ENCODE data around the gene PDE3B.
"Not testable (repeated sequence)": the region's sequence is repeated elsewhere in the genome, so short reads cannot be mapped to it uniquely, and the experiment has no call there.

PDE3B gene

DNA sequence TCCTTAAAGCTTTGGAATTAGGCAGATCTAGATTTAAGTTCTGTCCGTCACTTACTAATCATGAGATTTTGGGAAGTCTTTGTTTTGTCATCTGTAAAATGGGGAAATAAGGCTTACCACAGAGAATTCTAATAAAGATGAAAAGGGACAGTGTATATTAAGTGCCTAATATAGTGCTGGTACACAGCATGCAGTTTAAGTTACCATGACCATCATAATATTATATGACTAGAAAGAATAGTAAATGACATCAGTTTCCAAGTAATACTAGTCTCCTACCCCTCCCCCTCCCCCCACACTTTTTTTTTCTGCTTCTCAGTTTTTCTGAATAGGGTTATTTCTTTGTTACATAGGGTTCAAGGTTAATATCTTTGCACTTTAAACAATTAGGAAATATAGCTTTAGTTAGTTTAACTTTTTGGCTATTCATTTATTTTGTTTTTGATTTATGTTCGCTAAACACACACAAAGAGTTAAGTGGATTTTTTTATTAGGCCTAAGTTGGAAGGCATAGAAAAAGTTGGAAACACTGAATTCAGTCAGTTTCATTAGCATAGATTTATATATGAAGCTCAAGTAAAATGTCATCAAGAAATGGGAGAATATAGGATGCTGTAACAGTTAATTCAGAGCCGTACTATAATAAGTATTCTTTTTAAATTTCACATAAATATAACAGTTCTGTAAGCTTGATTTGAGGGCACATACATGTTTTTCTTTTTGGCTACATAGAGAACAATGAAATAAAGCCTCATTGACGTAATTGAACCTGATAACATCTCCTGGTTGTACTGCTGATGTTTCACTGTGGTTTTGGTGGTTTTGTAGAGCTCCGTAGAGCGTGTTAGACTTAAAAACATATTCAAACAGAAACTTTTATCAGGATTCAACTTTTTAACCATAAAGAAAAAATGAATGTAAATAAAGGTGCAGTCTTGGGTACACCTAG lies 121.2 kb downstream of the PDE3B start:
- H3K27ac Mint-ChIP-seq: no peak overlapping the region
- H3K9me3 Mint-ChIP-seq: no peaks in the 10 kb centered on the region
- no peak for DNase-seq
- no peaks in the 10 kb centered on the region for H3K36me3 Mint-ChIP-seq (ENCODE audit: low read depth)
- no peaks in the 10 kb centered on the region for H3K27me3 Mint-ChIP-seq
- peaks cover 46% of the 10 kb centered on the region for H3K4me1 Mint-ChIP-seq (ENCODE audit: low read depth)
- H3K4me3 Mint-ChIP-seq: no peak overlapping the region

DNA sequence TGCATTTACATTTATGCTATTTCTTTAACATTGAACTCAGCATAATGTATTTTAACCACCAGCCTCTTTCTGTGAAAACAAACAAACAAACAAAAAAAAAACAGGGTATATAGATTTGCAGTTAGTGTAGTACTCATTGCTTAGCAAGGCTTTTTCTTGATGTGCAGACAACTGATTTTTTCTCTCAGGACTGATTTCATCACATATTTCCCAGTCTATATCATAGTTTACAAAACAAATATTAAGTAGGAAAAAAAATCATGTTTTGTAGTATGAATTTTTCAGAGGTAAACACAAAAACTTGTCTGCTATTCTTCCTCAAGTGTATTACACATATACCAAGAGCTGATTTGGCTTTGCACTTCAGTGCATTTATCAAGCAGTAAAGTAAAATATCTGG lies 123.0 kb downstream of the PDE3B start:
- no peaks in the 10 kb centered on the region for H3K36me3 Mint-ChIP-seq (ENCODE audit: low read depth)
- no peak overlapping the region for H3K4me3 Mint-ChIP-seq
- no peak for DNase-seq
- peaks cover 49% of the 10 kb centered on the region for H3K4me1 Mint-ChIP-seq (ENCODE audit: low read depth)
- no peaks in the 10 kb centered on the region for H3K9me3 Mint-ChIP-seq
- no peaks in the 10 kb centered on the region for H3K27me3 Mint-ChIP-seq
- peak overlapping the region; percentile 75 for H3K27ac Mint-ChIP-seq

DNA sequence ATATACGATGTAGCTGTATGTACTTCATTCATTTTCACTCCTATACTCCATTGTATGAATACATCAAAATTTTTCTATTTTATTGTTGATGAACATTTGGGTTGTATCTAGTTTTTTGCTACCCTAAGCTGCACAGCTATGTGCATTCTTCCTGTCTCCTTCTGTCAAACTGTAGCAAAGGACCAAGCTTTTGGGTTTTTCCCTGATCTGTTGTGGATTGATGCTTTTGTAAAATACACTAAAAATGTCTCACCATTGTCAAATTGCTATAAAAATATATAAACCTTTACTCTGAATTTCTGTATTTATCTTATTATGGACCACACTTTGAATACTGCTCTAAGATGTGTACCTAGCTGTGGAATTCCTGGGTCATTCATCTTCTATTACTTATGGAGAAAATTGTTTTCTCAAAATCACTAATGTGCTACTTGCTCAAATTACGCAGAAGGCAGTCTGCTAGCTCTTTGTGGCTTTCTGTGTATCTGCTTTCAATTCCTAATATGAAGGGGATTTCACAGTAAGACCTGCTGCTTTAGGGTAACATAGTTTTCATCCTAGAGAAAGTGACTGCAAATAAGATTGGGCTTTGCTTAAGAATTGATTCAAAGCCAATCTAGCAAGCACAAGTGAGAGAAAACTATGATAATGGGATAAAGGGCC lies 125.1 kb downstream of the PDE3B start:
- Mint-ChIP-seq H3K9me3 (no peaks in the 10 kb centered on the region), H3K4me1 (ENCODE audit: low read depth) (peaks cover 60% of the 10 kb centered on the region), H3K27me3 (no peaks in the 10 kb centered on the region), H3K4me3 (peak overlapping the region; percentile 11), H3K27ac (peak overlapping the region; percentile 74), H3K36me3 (ENCODE audit: low read depth) (peaks cover 8% of the 10 kb centered on the region)
- DNase-seq: no peak

DNA sequence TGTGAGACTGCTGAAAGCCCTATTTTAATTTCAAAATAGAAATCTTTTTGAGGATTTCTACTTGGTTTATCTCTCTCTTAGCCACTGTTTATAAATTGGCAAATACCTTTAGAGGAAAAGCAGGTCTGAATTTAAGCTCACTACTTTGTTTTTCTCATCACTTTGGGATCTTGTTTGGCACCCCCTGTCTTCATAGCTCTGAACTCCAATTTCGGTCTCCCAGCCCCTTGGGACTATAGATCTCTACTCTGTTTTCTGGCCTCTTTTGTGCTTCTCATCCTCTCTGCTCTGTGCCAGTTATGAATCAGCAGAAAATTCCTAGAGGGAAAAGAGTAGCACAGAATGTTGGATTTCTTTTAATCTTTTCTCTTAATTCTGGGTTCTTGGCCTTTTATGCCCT lies 130.2 kb downstream of the PDE3B start:
- H3K36me3 Mint-ChIP-seq (ENCODE audit: low read depth): peaks cover 50% of the 10 kb centered on the region
- H3K4me3 Mint-ChIP-seq: no peak overlapping the region
- no peak overlapping the region for H3K27ac Mint-ChIP-seq
- peaks cover 70% of the 10 kb centered on the region for H3K4me1 Mint-ChIP-seq (ENCODE audit: low read depth)
- DNase-seq: no peak
- H3K9me3 Mint-ChIP-seq: peaks cover 7% of the 10 kb centered on the region
- no peaks in the 10 kb centered on the region for H3K27me3 Mint-ChIP-seq

DNA sequence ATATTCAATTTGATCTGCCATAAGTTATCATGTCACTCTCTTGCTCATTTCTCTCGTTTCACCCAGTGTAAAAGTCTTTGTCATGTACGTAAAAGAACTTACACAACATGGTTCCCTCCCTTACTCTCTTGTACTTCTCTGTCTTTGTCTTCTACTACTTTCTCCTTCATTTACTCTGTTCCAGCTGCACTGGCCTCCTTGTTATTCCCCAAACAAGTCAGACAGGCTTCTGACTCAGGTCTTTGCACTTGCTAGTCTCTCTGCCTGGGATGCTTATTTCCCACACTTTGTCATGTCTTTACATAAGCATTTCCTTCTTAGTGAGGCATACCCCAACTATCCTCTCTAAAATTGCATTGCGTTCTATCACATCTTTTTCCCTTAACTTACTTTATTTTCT lies 131.1 kb downstream of the PDE3B start:
- Mint-ChIP-seq H3K27ac (no peak overlapping the region), H3K4me1 (ENCODE audit: low read depth) (peaks cover 71% of the 10 kb centered on the region), H3K4me3 (no peak overlapping the region)

DNA sequence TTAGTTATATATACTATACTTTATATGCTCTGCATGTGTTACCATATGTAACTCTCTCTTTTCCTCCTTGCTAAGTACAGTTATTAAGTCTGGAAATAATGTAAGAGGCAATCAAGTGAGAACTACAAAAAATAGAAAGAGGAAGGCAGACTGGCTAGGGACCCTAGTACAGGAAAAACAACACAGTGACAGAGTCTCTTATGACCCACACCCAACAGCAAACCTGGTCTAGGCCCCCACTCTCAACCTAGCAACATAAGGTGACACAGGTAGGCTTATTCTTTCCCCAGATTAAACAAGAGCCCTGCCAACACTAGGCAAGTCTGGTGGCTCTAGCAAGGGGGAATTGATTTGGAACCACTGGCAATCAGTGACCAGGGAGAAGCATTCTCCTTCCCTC lies 132.3 kb downstream of the PDE3B start:
- H3K36me3 Mint-ChIP-seq (ENCODE audit: low read depth): peaks cover 69% of the 10 kb centered on the region
- DNase-seq: no peak
- peaks cover 22% of the 10 kb centered on the region for H3K9me3 Mint-ChIP-seq
- H3K4me3 Mint-ChIP-seq: no peak overlapping the region
- H3K27me3 Mint-ChIP-seq: no peaks in the 10 kb centered on the region
- peaks cover 71% of the 10 kb centered on the region for H3K4me1 Mint-ChIP-seq (ENCODE audit: low read depth)
- no peak overlapping the region for H3K27ac Mint-ChIP-seq

More for the DNA sequence above, 131.1 kb downstream of the PDE3B start:
- no peak for DNase-seq
- H3K9me3 Mint-ChIP-seq: peaks cover 13% of the 10 kb centered on the region
- peaks cover 59% of the 10 kb centered on the region for H3K36me3 Mint-ChIP-seq (ENCODE audit: low read depth)
- H3K27me3 Mint-ChIP-seq: no peaks in the 10 kb centered on the region

DNA sequence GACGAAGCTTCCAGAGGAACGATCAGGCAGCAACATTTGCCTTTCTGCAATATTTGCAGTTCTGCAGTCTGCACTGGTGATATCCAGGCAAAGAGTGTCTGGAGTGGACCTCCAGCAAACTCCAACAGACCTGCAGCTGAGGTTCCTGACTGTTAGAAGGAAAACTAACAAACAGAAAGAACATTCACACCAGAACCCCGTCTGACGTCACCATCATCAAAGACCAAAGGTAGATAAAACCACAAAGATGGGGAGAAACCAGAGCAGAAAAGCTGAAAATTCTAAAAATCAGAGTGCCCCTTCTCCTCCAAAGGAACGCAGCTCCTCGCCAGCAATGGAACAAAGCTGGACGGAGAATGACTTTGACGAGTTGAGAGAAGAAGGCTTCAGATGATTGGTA lies 134.9 kb downstream of the PDE3B start:
- Mint-ChIP-seq H3K36me3 (ENCODE audit: low read depth) (peaks cover 87% of the 10 kb centered on the region), H3K27ac (peak overlapping the region; percentile 29), H3K4me1 (ENCODE audit: low read depth) (peaks cover 72% of the 10 kb centered on the region), H3K9me3 (peaks cover 32% of the 10 kb centered on the region)
- not testable (repeated sequence) for DNase-seq, H3K27me3 Mint-ChIP-seq, H3K4me3 Mint-ChIP-seq

DNA sequence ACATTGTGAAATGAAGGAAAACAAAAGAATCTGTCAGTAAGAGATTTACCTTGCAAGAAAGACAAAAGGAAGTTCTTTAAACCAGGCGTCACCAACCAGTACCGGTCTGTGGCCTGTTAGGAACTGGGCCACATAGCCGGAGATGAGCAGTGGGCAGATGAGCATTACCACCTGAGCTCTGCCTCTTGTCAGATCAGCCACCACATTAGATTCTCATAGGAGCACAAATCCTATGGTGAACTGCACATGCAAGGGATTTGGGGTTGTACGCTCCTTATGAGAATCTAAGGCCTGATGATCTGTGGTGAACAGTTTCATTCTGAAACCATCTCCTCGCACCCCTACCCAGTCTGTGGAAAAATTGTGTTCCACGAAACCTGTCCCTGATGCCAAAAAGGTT lies 140.2 kb downstream of the PDE3B start:
- Mint-ChIP-seq H3K36me3 (ENCODE audit: low read depth) (peaks cover 59% of the 10 kb centered on the region), H3K27me3 (no peaks in the 10 kb centered on the region), H3K4me3 (no peak overlapping the region)

DNA sequence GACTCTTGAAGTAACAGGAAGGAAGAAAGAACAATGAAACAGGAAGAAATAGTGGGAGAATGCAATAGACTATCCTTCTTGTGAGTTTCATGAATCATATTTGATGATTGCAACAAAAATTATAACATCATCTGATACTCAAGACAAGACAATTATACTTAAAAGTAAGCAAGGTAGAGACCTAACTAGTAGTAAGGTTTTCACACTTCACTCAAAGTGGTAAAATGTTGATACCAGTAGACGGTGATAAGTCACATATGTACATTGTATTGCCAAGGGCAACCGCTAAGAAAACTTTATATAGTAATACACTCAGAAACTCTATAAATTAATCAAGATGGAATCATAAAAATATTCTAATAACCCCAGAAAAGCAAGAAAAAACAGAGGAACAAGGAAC lies 140.6 kb downstream of the PDE3B start:
- H3K4me3 Mint-ChIP-seq: no peak overlapping the region
- peaks cover 28% of the 10 kb centered on the region for H3K9me3 Mint-ChIP-seq
- no peaks in the 10 kb centered on the region for H3K27me3 Mint-ChIP-seq
- H3K4me1 Mint-ChIP-seq (ENCODE audit: low read depth): peaks cover 55% of the 10 kb centered on the region
- peaks cover 58% of the 10 kb centered on the region for H3K36me3 Mint-ChIP-seq (ENCODE audit: low read depth)
- H3K27ac Mint-ChIP-seq: peak overlapping the region; percentile 77
- DNase-seq: no peak

More for the DNA sequence above, 140.2 kb downstream of the PDE3B start:
- peak overlapping the region; percentile 77 for H3K27ac Mint-ChIP-seq
- DNase-seq: no peak
- H3K4me1 Mint-ChIP-seq (ENCODE audit: low read depth): peaks cover 57% of the 10 kb centered on the region
- H3K9me3 Mint-ChIP-seq: peaks cover 31% of the 10 kb centered on the region

DNA sequence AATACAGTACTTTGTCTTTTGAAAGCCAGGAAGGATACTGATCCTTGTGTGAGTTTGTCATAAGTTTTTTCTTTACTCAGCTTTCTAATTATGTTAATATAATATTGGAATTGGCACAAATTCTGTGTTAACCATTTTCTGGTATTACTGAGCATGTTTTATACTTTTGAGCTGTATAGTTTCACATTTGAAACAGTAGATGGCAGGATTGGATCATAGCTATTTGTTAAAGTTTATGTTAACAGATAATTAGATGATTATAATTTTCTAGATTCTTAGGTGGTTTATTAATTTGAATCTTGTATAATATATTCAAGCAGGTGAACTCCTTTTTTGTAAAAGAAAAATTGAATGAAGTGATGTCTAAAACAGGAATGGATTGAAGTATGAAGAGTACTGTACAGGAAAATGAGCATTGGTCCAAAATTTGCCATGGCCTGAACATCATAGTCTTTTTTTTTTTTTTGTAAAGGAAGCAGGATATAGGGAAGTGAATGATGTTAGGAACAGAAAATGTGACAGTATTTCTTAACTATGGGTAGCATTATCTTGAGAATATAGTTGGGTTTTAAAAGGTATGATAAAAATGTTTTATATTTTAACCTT lies 146.4 kb downstream of the PDE3B start:
- Mint-ChIP-seq H3K9me3 (no peaks in the 10 kb centered on the region), H3K4me3 (no peak overlapping the region), H3K27ac (peak overlapping the region; percentile 64), H3K36me3 (ENCODE audit: low read depth) (peaks cover 37% of the 10 kb centered on the region), H3K27me3 (no peaks in the 10 kb centered on the region), H3K4me1 (ENCODE audit: low read depth) (peaks cover 29% of the 10 kb centered on the region)
- no peak for DNase-seq

DNA sequence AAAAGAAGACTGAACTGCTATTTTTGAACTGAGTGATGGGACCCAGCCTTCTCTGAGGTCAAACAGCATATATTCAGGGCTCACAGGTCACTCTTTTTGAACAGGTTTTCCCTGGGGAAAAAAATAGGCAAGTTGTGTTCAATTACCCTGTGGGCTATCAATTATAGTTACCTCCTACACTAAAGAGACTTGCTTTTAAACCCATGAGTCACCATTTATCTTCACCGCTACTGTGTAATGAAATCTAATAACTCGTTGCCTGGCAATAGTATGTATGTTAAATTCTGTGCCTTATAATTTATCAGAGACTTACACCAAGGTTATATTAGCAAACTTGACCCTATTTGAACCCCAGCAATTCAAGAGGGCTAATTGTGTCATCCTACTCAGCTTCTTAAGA lies 149.9 kb downstream of the PDE3B start:
- Mint-ChIP-seq H3K36me3 (ENCODE audit: low read depth) (peaks cover 67% of the 10 kb centered on the region), H3K27me3 (no peaks in the 10 kb centered on the region)

DNA sequence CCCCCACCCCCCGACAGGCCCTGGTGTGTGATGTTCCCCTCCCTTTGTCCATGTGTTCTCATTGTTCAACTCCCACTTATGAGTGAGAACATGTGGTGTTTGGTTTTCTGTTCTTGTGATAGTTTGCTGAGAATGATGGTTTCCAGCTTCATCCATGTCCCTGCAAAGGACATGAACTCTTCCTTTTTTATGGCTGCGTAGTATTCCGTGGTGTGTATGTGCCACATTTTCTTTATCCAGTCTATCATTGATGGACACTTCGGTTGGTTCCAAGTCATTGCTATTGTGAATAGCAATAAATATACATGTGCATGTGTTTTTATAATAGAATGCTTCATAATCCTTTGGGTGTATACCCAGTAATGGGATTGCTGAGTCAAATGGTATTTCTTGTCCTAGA lies 152.4 kb downstream of the PDE3B start:
- DNase-seq, H3K4me3 Mint-ChIP-seq: not testable (repeated sequence)
- peaks cover 49% of the 10 kb centered on the region for H3K4me1 Mint-ChIP-seq (ENCODE audit: low read depth)

More for the DNA sequence above, 149.9 kb downstream of the PDE3B start:
- peak overlapping the region; percentile 7 for H3K27ac Mint-ChIP-seq
- H3K4me1 Mint-ChIP-seq (ENCODE audit: low read depth): peaks cover 46% of the 10 kb centered on the region
- H3K4me3 Mint-ChIP-seq: no peak overlapping the region
- DNase-seq: no peak
- H3K9me3 Mint-ChIP-seq: peaks cover 9% of the 10 kb centered on the region

DNA sequence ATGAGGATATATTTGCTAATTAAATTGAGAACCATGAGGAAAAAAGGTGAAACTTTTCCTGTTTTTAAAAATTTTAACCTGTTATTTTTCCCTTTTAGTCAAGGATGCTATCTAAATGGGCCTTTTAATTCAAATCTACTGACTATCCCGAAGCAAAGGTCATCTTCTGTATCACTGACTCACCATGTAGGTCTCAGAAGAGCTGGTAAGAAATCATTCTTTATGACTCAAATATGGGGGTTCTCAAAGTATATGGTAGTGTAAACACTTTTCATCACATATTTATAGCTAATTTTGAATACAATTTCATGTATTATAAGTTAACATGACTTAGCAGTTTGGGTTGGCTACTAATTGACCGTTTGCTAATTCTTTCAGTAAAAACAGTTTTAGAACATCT lies 160.2 kb downstream of the PDE3B start:
- Mint-ChIP-seq H3K4me1 (ENCODE audit: low read depth) (peaks cover 21% of the 10 kb centered on the region), H3K27me3 (no peaks in the 10 kb centered on the region), H3K4me3 (no peak overlapping the region), H3K27ac (no peak overlapping the region), H3K36me3 (ENCODE audit: low read depth) (peaks cover 93% of the 10 kb centered on the region), H3K9me3 (peaks cover 3% of the 10 kb centered on the region)
- DNase-seq: no peak

More for the DNA sequence above, 152.4 kb downstream of the PDE3B start:
- not testable (repeated sequence) for H3K9me3 Mint-ChIP-seq, H3K27ac Mint-ChIP-seq, H3K27me3 Mint-ChIP-seq
- H3K36me3 Mint-ChIP-seq (ENCODE audit: low read depth): peaks cover 80% of the 10 kb centered on the region

DNA sequence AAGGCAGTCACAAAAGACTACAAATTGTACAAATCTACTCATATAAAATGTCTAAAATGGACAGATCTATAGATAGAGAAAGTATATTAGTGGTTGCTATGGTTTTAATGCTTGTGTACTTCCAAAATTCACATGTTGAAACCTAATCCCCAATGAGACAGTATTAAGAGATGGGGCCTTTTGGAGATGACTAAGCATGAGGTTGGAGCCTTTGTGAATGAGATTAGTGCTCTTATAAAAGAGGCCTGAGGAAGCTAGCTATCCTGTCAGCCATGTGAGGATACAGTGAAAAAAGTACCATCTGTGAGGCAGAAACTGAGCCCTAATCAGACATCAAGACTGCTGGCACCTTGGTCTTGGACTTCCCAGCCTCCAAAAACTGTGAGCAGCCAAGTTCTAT lies 165.9 kb downstream of the PDE3B start:
- no peak for DNase-seq
- Mint-ChIP-seq H3K9me3 (peaks cover 9% of the 10 kb centered on the region), H3K36me3 (ENCODE audit: low read depth) (peaks cover 81% of the 10 kb centered on the region), H3K4me1 (ENCODE audit: low read depth) (peaks cover 2% of the 10 kb centered on the region), H3K4me3 (no peak overlapping the region), H3K27me3 (no peaks in the 10 kb centered on the region), H3K27ac (no peak overlapping the region)
